HCT116 (cell line): ENCODE results near the gene RIT2. TPM values are rescaled to one million over a fixed set of nuclear protein-coding genes. Genes with fewer than 3 reads are reported as not detected.

Experiments used
- ATAC-seq: fragments of 200-7000 bp; cut with Tn5 transposase; 2 replicates; pipeline ENCODE4 v1.9.1; 2020; ENCODE audit warnings: mild to moderate bottlenecking, moderate library complexity
- BruUV-seq: library from RNA; stranded (reverse); fragments of 400-500 nt; replicated peaks from 2 replicates; lab custom pipeline; 2021; lab: Mats Ljungman, UMichigan
- CTCF ChIA-PET: fragments of 300-600 bp; sonication (Branson Sonifier 250); formaldehyde crosslinking; loops from one replicate; lab custom pipeline; 2021; ENCODE audit warnings: antibody characterized with exemption; lab: Charles Lee
- POLR2A ChIA-PET: fragments of 300-600, 350-600 bp; sonication (Branson Sonifier 250); formaldehyde crosslinking; loops from one replicate; lab custom pipeline; 2021; ENCODE audit warnings: antibody characterized with exemption; lab: Charles Lee
- RAD21 ChIA-PET, 2 experiments: fragments of 300-600 bp; sonication (Branson Sonifier 250); formaldehyde crosslinking; loops; one replicate each; lab custom pipeline; 2023; ENCODE audit warnings: low total read pairs in 2 of 2; ENCODE audit not compliant: uncharacterized antibody in 2 of 2, unreplicated experiment in 2 of 2, low non-redundant PET in 1 of 2; lab: Charles Lee
- DNase-seq: peaks from one replicate; pipeline ENCODE4 v3.0.0-alpha.2; 2010; ENCODE audit warnings: low read depth, low spot score
- H2AFZ ChIP-seq: fragments of 200-600 bp; shearing (Covaris generic), sonication (generic); 2 replicates; pipeline ENCODE4 v1.6.1; 2017; ENCODE audit warnings: low read depth, mixed run types, mixed read lengths, antibody characterized with exemption, low read length; ENCODE audit not compliant: poor library complexity, severe bottlenecking
- H3K27ac ChIP-seq: 2 replicates; pipeline ENCODE4 v1.5.1; 2012; ENCODE audit warnings: low read depth, low read length
- H3K27me3 ChIP-seq: fragments of 200-600 bp; sonication (generic); 2 replicates; pipeline ENCODE4 v1.6.1; 2016; ENCODE audit warnings: mixed run types, low read length, mixed read lengths; ENCODE audit not compliant: insufficient read depth
- H3K36me3 ChIP-seq, 2 experiments: fragments of 200-500 bp in 1 of 2; fragments of 200-600 bp in 1 of 2; sonication (Bioruptor generic) in 1 of 2; sonication (generic) in 1 of 2; 2 replicates each; pipeline versions ENCODE4 v1.5.1 to v1.6.1; 2014 to 2016; ENCODE audit warnings: low read length in 2 of 2, inconsistent platforms in 1 of 2, mixed read lengths in 1 of 2, mixed run types in 1 of 2; ENCODE audit not compliant: insufficient read depth in 2 of 2, control insufficient read depth in 1 of 2
- H3K4me1 ChIP-seq, 2 experiments: fragments of 200-600 bp in 1 of 2; sonication (generic) in 1 of 2; 2 replicates each; pipeline versions ENCODE4 v1.5.1 to v1.6.1; 2012 to 2017; ENCODE audit warnings: low read length in 2 of 2, inconsistent platforms in 1 of 2, mild to moderate bottlenecking in 1 of 2, mixed read lengths in 1 of 2, mixed run types in 1 of 2, moderate library complexity in 1 of 2; ENCODE audit not compliant: insufficient read depth in 2 of 2, control insufficient read depth in 1 of 2
- H3K4me2 ChIP-seq: fragments of 200-600 bp; sonication (generic); 2 replicates; pipeline ENCODE4 v1.6.1; 2017; ENCODE audit warnings: mixed run types, low read length, mixed read lengths
- H3K4me3 ChIP-seq, 2 experiments: fragments of 200-600 bp in 1 of 2; sonication (generic) in 1 of 2; replicated peaks in 1 of 2; 2 replicates each; pipeline ENCODE4 v1.5.1; 2011 to 2016; ENCODE audit warnings: low read length in 2 of 2, control low read depth in 1 of 2, low read depth in 1 of 2, mild to moderate bottlenecking in 1 of 2, mixed read lengths in 1 of 2, mixed run types in 1 of 2
- H3K79me2 ChIP-seq: fragments of 200-600 bp; sonication (generic); 2 replicates; pipeline ENCODE4 v1.6.1; 2017; ENCODE audit warnings: mild to moderate bottlenecking, mixed run types, low read length, moderate library complexity, mixed read lengths; ENCODE audit not compliant: insufficient read depth
- H3K9ac ChIP-seq: fragments of 200-600 bp; sonication (generic); 2 replicates; pipeline ENCODE4 v1.6.1; 2016; ENCODE audit warnings: low read length, mixed read lengths
- H3K9me2 ChIP-seq: fragments of 200-600 bp; sonication (generic), shearing (Covaris generic); 2 replicates; pipeline ENCODE4 v1.6.1; 2017; ENCODE audit warnings: mixed run types, mild to moderate bottlenecking, moderate library complexity; ENCODE audit not compliant: insufficient read depth
- H3K9me3 ChIP-seq, 2 experiments: fragments of 200-500 bp in 1 of 2; fragments of 200-600 bp in 1 of 2; sonication (Bioruptor generic) in 1 of 2; sonication (generic) in 1 of 2; 2 replicates each; pipeline ENCODE4 v1.6.1; 2014 to 2017; ENCODE audit warnings: low read length in 2 of 2, mixed read lengths in 2 of 2, inconsistent platforms in 1 of 2, low read depth in 1 of 2, mild to moderate bottlenecking in 1 of 2, mixed run types in 1 of 2, moderate library complexity in 1 of 2; ENCODE audit not compliant: control insufficient read depth in 1 of 2, insufficient read depth in 1 of 2
- H4K20me1 ChIP-seq: fragments of 200-600 bp; sonication (generic), shearing (Covaris generic); 2 replicates; pipeline ENCODE4 v1.6.1; 2017; ENCODE audit warnings: mixed run types, mild to moderate bottlenecking, moderate library complexity; ENCODE audit not compliant: insufficient read depth
- CEBPB ChIP-seq: IDR thresholded peaks from 2 replicates; pipeline ENCODE4 v1.6.1; 2012; ENCODE audit warnings: low read depth
- EGR1 ChIP-seq: IDR thresholded peaks from 2 replicates; pipeline ENCODE4 v1.6.1; 2012; ENCODE audit warnings: low read depth
- EZH2phosphoT487 ChIP-seq: fragments of 200-600 bp; IDR thresholded peaks from 2 replicates; pipeline ENCODE4 v1.6.1; 2018; ENCODE audit warnings: antibody characterized with exemption, borderline replicate concordance
- JUND ChIP-seq: IDR thresholded peaks from 2 replicates; pipeline ENCODE4 v1.6.1; 2012
- POLR2AphosphoS5 ChIP-seq: IDR thresholded peaks from 2 replicates; pipeline ENCODE4 v1.6.1; 2011; ENCODE audit warnings: mild to moderate bottlenecking, low read depth, low read length, moderate library complexity
- SIN3A ChIP-seq: IDR thresholded peaks from 2 replicates; pipeline ENCODE4 v1.6.1; 2012; ENCODE audit warnings: low read depth
- SP1 ChIP-seq: IDR thresholded peaks from 2 replicates; pipeline ENCODE4 v1.6.1; 2012; ENCODE audit warnings: low read depth
- YY1 ChIP-seq: IDR thresholded peaks from 2 replicates; pipeline ENCODE4 v1.6.1; 2011; ENCODE audit warnings: low read length, low read depth, moderate library complexity, mild to moderate bottlenecking; ENCODE audit not compliant: insufficient replicate concordance; ENCODE audit errors: extremely low read depth
- intact Hi-C: fragments of 100-400 bp; cut with micrococcal nuclease; formaldehyde crosslinking; loops from 2 replicates; pipeline ENCODE4 v1.10.0; 2022
- total RNA-seq: library from RNA; stranded (reverse); gene quantifications from one replicate; pipeline ENCODE4 v1.2.1, GENCODE V29; 2021; ENCODE audit not compliant: unreplicated experiment
- TF ChIP-seq, protein P1 (sequence below): IDR thresholded peaks from 2 replicates; pipeline ENCODE4 v1.6.1; 2012; ENCODE audit warnings: low read depth
- TF ChIP-seq, protein P2 (sequence below): IDR thresholded peaks from 2 replicates; pipeline ENCODE4 v1.6.1; 2012
- TF ChIP-seq, protein P3 (sequence below): IDR thresholded peaks from 2 replicates; pipeline ENCODE4 v1.6.1; 2012

Gene RIT2
- total RNA-seq, 1 experiment from 2014 or later: not detected

DNA sequence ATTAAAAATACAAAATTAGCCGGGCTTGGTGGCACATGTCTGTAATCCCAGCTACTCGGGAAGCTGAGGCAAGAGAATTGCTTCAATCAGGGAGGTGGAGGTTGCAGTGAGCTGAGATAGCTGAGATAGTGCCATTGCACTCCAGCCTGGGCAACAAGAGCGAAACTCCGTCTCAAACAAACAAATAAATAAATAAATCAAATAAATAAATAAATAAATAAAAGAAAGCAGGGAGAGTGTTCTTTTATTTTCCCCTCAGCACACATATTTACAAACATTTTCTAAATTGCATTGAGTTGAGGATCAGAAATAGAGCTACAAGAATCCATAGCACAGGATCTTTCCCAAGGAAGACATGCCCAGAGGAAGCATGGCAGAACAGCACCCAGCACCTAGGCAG lies 71.9 kb downstream of the RIT2 start:
- Histone ChIP-seq H2AFZ (no peak overlapping the region), H3K4me3 (no peak overlapping the region)
- TF ChIP-seq SP1 (no peak), YY1 (no peak), EGR1 (no peak), EZH2phosphoT487 (no peak), SIN3A (no peak), JUND (no peak), CEBPB (no peak), POLR2AphosphoS5 (no peak)
- TF ChIP-seq, protein P1, sequence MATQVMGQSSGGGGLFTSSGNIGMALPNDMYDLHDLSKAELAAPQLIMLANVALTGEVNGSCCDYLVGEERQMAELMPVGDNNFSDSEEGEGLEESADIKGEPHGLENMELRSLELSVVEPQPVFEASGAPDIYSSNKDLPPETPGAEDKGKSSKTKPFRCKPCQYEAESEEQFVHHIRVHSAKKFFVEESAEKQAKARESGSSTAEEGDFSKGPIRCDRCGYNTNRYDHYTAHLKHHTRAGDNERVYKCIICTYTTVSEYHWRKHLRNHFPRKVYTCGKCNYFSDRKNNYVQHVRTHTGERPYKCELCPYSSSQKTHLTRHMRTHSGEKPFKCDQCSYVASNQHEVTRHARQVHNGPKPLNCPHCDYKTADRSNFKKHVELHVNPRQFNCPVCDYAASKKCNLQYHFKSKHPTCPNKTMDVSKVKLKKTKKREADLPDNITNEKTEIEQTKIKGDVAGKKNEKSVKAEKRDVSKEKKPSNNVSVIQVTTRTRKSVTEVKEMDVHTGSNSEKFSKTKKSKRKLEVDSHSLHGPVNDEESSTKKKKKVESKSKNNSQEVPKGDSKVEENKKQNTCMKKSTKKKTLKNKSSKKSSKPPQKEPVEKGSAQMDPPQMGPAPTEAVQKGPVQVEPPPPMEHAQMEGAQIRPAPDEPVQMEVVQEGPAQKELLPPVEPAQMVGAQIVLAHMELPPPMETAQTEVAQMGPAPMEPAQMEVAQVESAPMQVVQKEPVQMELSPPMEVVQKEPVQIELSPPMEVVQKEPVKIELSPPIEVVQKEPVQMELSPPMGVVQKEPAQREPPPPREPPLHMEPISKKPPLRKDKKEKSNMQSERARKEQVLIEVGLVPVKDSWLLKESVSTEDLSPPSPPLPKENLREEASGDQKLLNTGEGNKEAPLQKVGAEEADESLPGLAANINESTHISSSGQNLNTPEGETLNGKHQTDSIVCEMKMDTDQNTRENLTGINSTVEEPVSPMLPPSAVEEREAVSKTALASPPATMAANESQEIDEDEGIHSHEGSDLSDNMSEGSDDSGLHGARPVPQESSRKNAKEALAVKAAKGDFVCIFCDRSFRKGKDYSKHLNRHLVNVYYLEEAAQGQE: no peak
- TF ChIP-seq, protein P2, sequence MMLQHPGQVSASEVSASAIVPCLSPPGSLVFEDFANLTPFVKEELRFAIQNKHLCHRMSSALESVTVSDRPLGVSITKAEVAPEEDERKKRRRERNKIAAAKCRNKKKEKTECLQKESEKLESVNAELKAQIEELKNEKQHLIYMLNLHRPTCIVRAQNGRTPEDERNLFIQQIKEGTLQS: no peak
- TF ChIP-seq, protein P3, sequence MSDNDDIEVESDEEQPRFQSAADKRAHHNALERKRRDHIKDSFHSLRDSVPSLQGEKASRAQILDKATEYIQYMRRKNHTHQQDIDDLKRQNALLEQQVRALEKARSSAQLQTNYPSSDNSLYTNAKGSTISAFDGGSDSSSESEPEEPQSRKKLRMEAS: no peak
- TF ChIP-seq, all 23 proteins: peak for 0
- Histone ChIP-seq H3K27me3 (no peaks in the 10 kb centered on the region), H3K4me2 (no peak overlapping the region), H3K36me3 (no peaks in the 10 kb centered on the region), H3K4me1 (no peaks in the 10 kb centered on the region), H3K79me2 (no peaks in the 10 kb centered on the region), H3K9ac (no peak overlapping the region), H4K20me1 (no peaks in the 10 kb centered on the region), H3K9me2 (no peaks in the 10 kb centered on the region), H3K9me3 (peaks cover 17 to 28% of the 10 kb centered on the region in 2 experiments; a peak in 3 of 4 replicates), H3K27ac (no peak overlapping the region)
- ATAC-seq: no peak
- no TSS peak for BruUV-seq
- CTCF ChIA-PET: no interaction called here
- intact Hi-C loops: no loop called here
- RAD21 ChIA-PET: no interaction called here
- no peak for DNase-seq
- POLR2A ChIA-PET: no interaction called here
